SU-DHL-6 (cell line): ENCODE measurements around the gene SLC47A2.

ENCODE experiments used
- H2AFZ ChIP-seq: fragments of 200-600 bp; sonication (generic); 2 replicates; pipeline ENCODE4 v1.6.1; 2014; ENCODE audit warnings: low read depth, mild to moderate bottlenecking, moderate library complexity, mixed read lengths, antibody characterized with exemption, low read length; ENCODE audit not compliant: severe bottlenecking
- H3F3A ChIP-seq: fragments of 200-600 bp; shearing (Covaris generic); 2 replicates; pipeline ENCODE4 v1.6.0; 2016; ENCODE audit warnings: antibody characterized with exemption, mild to moderate bottlenecking; ENCODE audit not compliant: insufficient read depth
- H3K27ac ChIP-seq: fragments of 200-600 bp; sonication (generic); 2 replicates; pipeline ENCODE4 v1.5.1; 2016; ENCODE audit warnings: low read depth, mild to moderate bottlenecking, low read length, moderate library complexity, mixed read lengths
- H3K27me3 ChIP-seq: fragments of 200-600 bp; sonication (generic), shearing (Covaris generic); 2 replicates; pipeline ENCODE4 v1.6.0; 2014; ENCODE audit warnings: mild to moderate bottlenecking, low read length
- H3K36me3 ChIP-seq: fragments of 200-600 bp; sonication (generic); 2 replicates; pipeline ENCODE4 v1.6.1; 2014; ENCODE audit warnings: mild to moderate bottlenecking, low read length, mixed read lengths
- H3K4me2 ChIP-seq: fragments of 300-600, 200-600 bp; shearing (Covaris generic), sonication (generic); 2 replicates; pipeline ENCODE4 v1.6.0; 2014; ENCODE audit warnings: low read length, low read depth, mild to moderate bottlenecking; ENCODE audit not compliant: poor library complexity, severe bottlenecking
- H3K4me3 ChIP-seq: fragments of 200-600 bp; sonication (generic); 2 replicates; pipeline ENCODE4 v1.5.1; 2014; ENCODE audit warnings: antibody characterized with exemption, low read length, mild to moderate bottlenecking, mixed read lengths; ENCODE audit not compliant: insufficient read depth, poor library complexity, severe bottlenecking
- H3K79me2 ChIP-seq: fragments of 200-600 bp; sonication (generic); 2 replicates; pipeline ENCODE4 v1.6.1; 2014; ENCODE audit warnings: mild to moderate bottlenecking, low read length, moderate library complexity; ENCODE audit not compliant: insufficient read depth
- H3K9ac ChIP-seq: fragments of 200-600 bp; sonication (generic); 2 replicates; pipeline ENCODE4 v1.7.0; 2014; ENCODE audit warnings: mild to moderate bottlenecking, low read length
- H3K9me2 ChIP-seq: fragments of 200-600 bp; sonication (generic); replicated peaks from 2 replicates; pipeline ENCODE4 v1.6.1; 2014; ENCODE audit warnings: low read length; ENCODE audit not compliant: insufficient read depth
- H3K9me3 ChIP-seq: fragments of 200-600 bp; sonication (generic); 2 replicates; pipeline ENCODE4 v1.6.1; 2014; ENCODE audit warnings: low read length, mixed read lengths; ENCODE audit not compliant: insufficient read depth
- H4K20me1 ChIP-seq: fragments of 200-600 bp; sonication (generic); 2 replicates; pipeline ENCODE4 v1.6.1; 2014; ENCODE audit warnings: low read depth, mild to moderate bottlenecking, antibody characterized with exemption, low read length, moderate library complexity, mixed read lengths
- EZH2phosphoT487 ChIP-seq: fragments of 200-600 bp; sonication (generic), shearing (Covaris generic); conservative IDR thresholded peaks from 2 replicates; pipeline ENCODE4 v1.6.1; 2018; ENCODE audit warnings: mild to moderate bottlenecking, antibody characterized with exemption, low read length, moderate library complexity, mixed read lengths
- TF ChIP-seq, protein P1 (sequence below): fragments of 200-600 bp; sonication (generic); IDR thresholded peaks from one replicate; pipeline ENCODE4 v1.5.1; 2017; ENCODE audit warnings: antibody characterized with exemption, mild to moderate bottlenecking, low read length, moderate library complexity; ENCODE audit not compliant: insufficient read depth, poor library complexity, severe bottlenecking

Gene SLC47A2

DNA sequence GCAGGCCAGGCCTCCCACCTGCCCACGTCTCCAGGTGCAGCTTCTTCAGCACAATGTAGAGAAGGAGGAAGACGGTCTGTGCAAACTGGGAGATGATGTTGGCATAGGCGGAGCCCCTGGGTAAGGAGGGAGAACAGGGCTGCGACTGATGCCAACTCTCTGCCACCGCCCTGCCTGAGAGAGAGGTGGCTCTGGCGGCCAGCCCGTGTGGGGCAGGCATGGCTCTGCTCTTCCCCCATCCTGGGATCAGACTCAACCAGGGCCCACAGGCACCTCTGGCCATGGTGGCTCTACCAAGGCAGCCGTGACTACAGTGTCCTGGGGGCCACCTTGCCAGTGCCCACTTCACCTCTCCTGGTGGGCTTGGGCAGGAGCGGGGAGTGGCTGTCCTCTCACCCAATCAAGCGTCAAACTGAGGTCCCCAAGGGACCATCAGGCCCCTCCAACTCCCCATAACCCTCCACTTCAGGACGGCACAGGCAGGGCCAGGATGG, 8.6 kb downstream of the SLC47A2 start:
- Histone ChIP-seq H3K4me3 (no peak overlapping the region), H3K79me2 (no peaks in the 10 kb centered on the region), H3K4me2 (no peak overlapping the region), H2AFZ (no peak overlapping the region), H3K9ac (no peak overlapping the region), H4K20me1 (no peaks in the 10 kb centered on the region), H3K27me3 (no peaks in the 10 kb centered on the region), H3K36me3 (no peaks in the 10 kb centered on the region), H3K27ac (no peak overlapping the region), H3K9me2 (no peaks in the 10 kb centered on the region), H3K9me3 (no peaks in the 10 kb centered on the region), H3F3A (no peaks in the 10 kb centered on the region)
- TF ChIP-seq, protein P1, sequence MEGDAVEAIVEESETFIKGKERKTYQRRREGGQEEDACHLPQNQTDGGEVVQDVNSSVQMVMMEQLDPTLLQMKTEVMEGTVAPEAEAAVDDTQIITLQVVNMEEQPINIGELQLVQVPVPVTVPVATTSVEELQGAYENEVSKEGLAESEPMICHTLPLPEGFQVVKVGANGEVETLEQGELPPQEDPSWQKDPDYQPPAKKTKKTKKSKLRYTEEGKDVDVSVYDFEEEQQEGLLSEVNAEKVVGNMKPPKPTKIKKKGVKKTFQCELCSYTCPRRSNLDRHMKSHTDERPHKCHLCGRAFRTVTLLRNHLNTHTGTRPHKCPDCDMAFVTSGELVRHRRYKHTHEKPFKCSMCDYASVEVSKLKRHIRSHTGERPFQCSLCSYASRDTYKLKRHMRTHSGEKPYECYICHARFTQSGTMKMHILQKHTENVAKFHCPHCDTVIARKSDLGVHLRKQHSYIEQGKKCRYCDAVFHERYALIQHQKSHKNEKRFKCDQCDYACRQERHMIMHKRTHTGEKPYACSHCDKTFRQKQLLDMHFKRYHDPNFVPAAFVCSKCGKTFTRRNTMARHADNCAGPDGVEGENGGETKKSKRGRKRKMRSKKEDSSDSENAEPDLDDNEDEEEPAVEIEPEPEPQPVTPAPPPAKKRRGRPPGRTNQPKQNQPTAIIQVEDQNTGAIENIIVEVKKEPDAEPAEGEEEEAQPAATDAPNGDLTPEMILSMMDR = no peak
- TF ChIP-seq EZH2phosphoT487 = no peak

DNA sequence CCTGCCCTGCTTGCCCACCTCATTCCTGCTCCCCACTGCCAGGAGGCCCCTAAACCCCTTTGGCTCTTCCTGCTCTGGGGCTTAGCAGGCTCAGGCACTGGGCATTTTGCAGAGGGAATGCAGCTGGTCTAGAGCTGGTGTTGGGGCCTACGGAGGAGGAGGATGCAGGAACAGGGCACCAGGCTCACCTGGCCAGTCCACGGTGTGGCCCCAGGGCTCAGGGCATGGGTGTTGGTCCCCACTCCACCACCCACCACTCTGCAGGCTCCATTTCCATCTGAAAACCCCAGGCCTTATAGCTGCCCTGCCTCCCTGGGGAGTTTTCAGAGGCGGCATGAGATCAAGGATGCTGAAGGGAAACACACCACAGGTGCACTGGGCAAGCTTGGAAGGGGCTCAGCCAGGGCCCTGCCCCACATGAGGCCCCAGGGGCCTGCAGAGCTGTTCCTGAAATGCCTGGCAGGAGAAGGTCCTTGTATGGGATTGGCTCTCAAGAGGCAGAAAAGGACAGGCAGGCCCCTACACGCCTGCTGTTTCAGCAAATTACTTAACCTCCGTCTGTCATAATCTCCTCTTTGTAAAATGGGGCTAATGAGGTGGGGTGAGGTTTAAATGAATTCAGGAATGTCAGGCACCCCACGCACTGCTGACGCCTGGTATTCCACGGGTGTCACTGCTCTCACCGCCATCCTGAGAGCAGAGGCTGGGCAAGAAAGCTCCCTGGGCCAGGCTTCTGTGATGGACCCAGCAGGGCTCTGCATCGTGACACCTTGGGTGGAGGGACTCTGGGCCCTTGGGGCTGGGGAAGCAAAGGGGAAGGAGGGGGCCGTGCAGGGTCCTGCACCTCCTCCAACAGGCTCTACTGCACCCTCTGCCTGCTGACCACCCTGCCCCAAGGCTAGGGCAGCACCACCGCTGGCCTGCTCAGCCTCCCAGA, 9.3 kb downstream of the SLC47A2 start:
- no peaks in the 10 kb centered on the region for H3K36me3 ChIP-seq
- H3F3A ChIP-seq = no peaks in the 10 kb centered on the region
- TF ChIP-seq EZH2phosphoT487 = no peak
- TF ChIP-seq, protein P1 = no peak
- no peaks in the 10 kb centered on the region for H3K9me3 ChIP-seq
- H3K79me2 ChIP-seq = no peaks in the 10 kb centered on the region
- no peak overlapping the region for H3K27ac ChIP-seq
- H3K27me3 ChIP-seq = no peaks in the 10 kb centered on the region
- H3K9ac ChIP-seq = no peak overlapping the region
- no peak overlapping the region for H3K4me2 ChIP-seq
- H3K4me3 ChIP-seq = no peak overlapping the region
- no peaks in the 10 kb centered on the region for H4K20me1 ChIP-seq
- H2AFZ ChIP-seq = no peak overlapping the region
- no peaks in the 10 kb centered on the region for H3K9me2 ChIP-seq

DNA sequence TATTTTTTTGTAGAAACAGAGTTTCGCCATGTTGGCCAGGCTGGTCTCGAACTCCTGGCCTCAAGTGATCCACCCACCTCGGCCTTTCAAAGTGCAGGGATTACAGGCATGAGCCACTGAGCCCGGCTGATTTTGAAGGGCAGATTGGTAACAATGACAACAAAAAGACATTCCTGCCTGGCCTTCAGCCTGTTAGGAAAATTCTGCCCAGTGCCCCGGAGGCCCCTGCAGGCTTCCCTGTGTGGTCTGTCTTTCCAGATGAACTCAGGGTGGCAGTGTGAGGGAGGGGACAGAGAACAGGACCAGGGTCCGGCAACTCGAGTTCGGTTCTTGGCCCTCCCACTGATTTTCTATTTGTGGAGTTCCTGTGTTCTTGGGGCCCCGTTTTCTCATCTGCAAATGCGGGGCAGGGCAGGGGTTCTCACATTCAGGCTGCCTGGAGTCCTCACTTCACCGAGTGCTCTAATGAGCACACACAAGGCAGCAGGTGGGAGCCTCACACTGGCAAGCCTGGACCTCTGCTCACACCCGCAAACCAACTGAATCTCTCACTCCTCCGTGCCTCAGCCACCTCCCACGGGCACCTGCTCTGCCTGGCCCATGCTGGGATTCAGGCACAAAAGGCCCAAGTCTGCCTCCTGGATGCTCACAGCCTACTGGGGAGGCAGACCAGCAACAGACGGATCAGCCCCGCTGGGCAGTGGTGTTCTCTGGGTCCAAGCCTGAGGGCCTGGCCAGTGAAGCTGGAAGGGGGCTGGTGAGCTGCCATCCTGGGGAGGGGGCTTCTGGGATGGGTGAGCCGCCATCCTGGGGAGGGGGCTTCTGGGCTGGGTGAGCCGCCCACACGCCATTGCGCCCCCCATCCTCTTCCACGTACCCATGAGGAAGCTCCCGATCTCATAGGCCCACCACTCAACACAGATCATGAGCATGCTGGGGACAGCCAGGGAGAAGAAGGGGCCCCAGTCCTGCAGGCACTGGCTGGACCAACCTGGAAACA, 10.3 kb downstream of the SLC47A2 start:
- Histone ChIP-seq H3F3A (no peaks in the 10 kb centered on the region), H4K20me1 (no peaks in the 10 kb centered on the region), H3K4me3 (no peak overlapping the region), H3K27ac (no peak overlapping the region), H3K36me3 (no peaks in the 10 kb centered on the region), H3K4me2 (no peak overlapping the region), H3K27me3 (no peaks in the 10 kb centered on the region), H3K9me3 (no peaks in the 10 kb centered on the region), H3K79me2 (no peaks in the 10 kb centered on the region), H2AFZ (no peak overlapping the region), H3K9ac (no peak overlapping the region), H3K9me2 (no peaks in the 10 kb centered on the region)
- TF ChIP-seq, protein P1 = no peak
- no peak for TF ChIP-seq EZH2phosphoT487
